ENCODE data around the gene YAP1.

GRCh38 chr11:102196351-102196750, 86.1 kb downstream of the YAP1 start:
- TF ChIP-seq POLR2A (IDR thresholded peaks at IDR 0.05; ENCODE audit: low read depth, low read length) (no peak), POLR2AphosphoS5 (IDR thresholded peaks at IDR 0.05; ENCODE audit: low read depth, low read length) (no peak)

Data from GM12892 (cell line).